ENCODE measurements around the gene TAS2R13. TPM values are rescaled to one million over a fixed set of nuclear protein-coding genes. Genes with fewer than 3 reads are reported as not detected.

TAS2R13 gene
- total RNA-seq, 1 donor from 2014 or later: 1.2 TPM

GRCh38 chr12:10928746-10929286, 19.5 kb upstream of the TAS2R13 start, which contains the start of gene PRH2:
Gene PRH2 (plus strand): TSS chr12:10929236. CDS start chr12:10929274, 38 bp downstream.
- no peaks in the 10 kb centered on the region for H3K9me3 Mint-ChIP-seq (ENCODE audit: unreplicated experiment)
- H3K4me3 Mint-ChIP-seq (ENCODE audit: unreplicated experiment): no peak within 1 kb of the TSS
- H3K27ac Mint-ChIP-seq (ENCODE audit: unreplicated experiment): no peak within 1 kb of the TSS
- H3K36me3 Mint-ChIP-seq (ENCODE audit: unreplicated experiment): peaks cover 5% of the 10 kb centered on the region
- no peak for DNase-seq (ENCODE audit: extremely low spot score, unreplicated experiment)
- no peaks in the 10 kb centered on the region for H3K27me3 Mint-ChIP-seq (ENCODE audit: unreplicated experiment)
- TF ChIP-seq CTCF (IDR thresholded peaks at IDR 0.05): no peak
- H3K4me1 Mint-ChIP-seq (ENCODE audit: unreplicated experiment): no peaks in the 10 kb centered on the region

- Mint-ChIP-seq H3K27me3 (ENCODE audit: unreplicated experiment) (no peaks in the 10 kb centered on the region), H3K9me3 (ENCODE audit: unreplicated experiment) (no peaks in the 10 kb centered on the region), H3K27ac (ENCODE audit: unreplicated experiment) (no peak overlapping the region), H3K4me1 (ENCODE audit: unreplicated experiment) (no peaks in the 10 kb centered on the region), H3K4me3 (ENCODE audit: unreplicated experiment) (no peak overlapping the region), H3K36me3 (ENCODE audit: unreplicated experiment) (peaks cover 5% of the 10 kb centered on the region)
- no peak for DNase-seq (ENCODE audit: extremely low spot score, unreplicated experiment)
- TF ChIP-seq CTCF (IDR thresholded peaks at IDR 0.05): no peak
Measured at GRCh38 chr12:10926269-10926668, 16.9 kb upstream of the TAS2R13 start.

- no peak for DNase-seq (ENCODE audit: extremely low spot score, unreplicated experiment)
- H3K4me1 Mint-ChIP-seq (ENCODE audit: unreplicated experiment): no peaks in the 10 kb centered on the region
- no peak overlapping the region for H3K27ac Mint-ChIP-seq (ENCODE audit: unreplicated experiment)
- no peak overlapping the region for H3K4me3 Mint-ChIP-seq (ENCODE audit: unreplicated experiment)
- no peaks in the 10 kb centered on the region for H3K36me3 Mint-ChIP-seq (ENCODE audit: unreplicated experiment)
- H3K27me3 Mint-ChIP-seq (ENCODE audit: unreplicated experiment): no peaks in the 10 kb centered on the region
- no peak for TF ChIP-seq CTCF (IDR thresholded peaks at IDR 0.05)
- peaks cover 3% of the 10 kb centered on the region for H3K9me3 Mint-ChIP-seq (ENCODE audit: unreplicated experiment)
Measured at GRCh38 chr12:10919809-10920208, 10.4 kb upstream of the TAS2R13 start.

- no peaks in the 10 kb centered on the region for H3K27me3 Mint-ChIP-seq (ENCODE audit: unreplicated experiment)
- H3K9me3 Mint-ChIP-seq (ENCODE audit: unreplicated experiment): peaks cover 6% of the 10 kb centered on the region
- H3K36me3 Mint-ChIP-seq (ENCODE audit: unreplicated experiment): peaks cover 3% of the 10 kb centered on the region
- no peaks in the 10 kb centered on the region for H3K4me1 Mint-ChIP-seq (ENCODE audit: unreplicated experiment)
- TF ChIP-seq CTCF (IDR thresholded peaks at IDR 0.05): no peak
- DNase-seq (ENCODE audit: extremely low spot score, unreplicated experiment): no peak
- no peak overlapping the region for H3K4me3 Mint-ChIP-seq (ENCODE audit: unreplicated experiment)
- no peak overlapping the region for H3K27ac Mint-ChIP-seq (ENCODE audit: unreplicated experiment)
Measured at GRCh38 chr12:10910380-10910779, 1.0 kb upstream of the TAS2R13 start.

- no peaks in the 10 kb centered on the region for H3K27me3 Mint-ChIP-seq (ENCODE audit: unreplicated experiment)
Measured at GRCh38 chr12:10904686-10905085, 4.7 kb downstream of the TAS2R13 start.

More at GRCh38 chr12:10904686-10905085, 4.7 kb downstream of the TAS2R13 start:
- DNase-seq (ENCODE audit: extremely low spot score, unreplicated experiment): no peak
- Mint-ChIP-seq H3K4me3 (ENCODE audit: unreplicated experiment) (no peak overlapping the region), H3K9me3 (ENCODE audit: unreplicated experiment) (peaks cover 44% of the 10 kb centered on the region), H3K4me1 (ENCODE audit: unreplicated experiment) (no peaks in the 10 kb centered on the region), H3K27ac (ENCODE audit: unreplicated experiment) (no peak overlapping the region), H3K36me3 (ENCODE audit: unreplicated experiment) (peaks cover 20% of the 10 kb centered on the region)
- TF ChIP-seq CTCF (IDR thresholded peaks at IDR 0.05): no peak

All from osteocyte (in vitro differentiated cells).